Esophagus muscularis mucosa (tissue), 4 donors: ENCODE data around the gene TAGLN2. TPM values are rescaled to one million over a fixed set of nuclear protein-coding genes. Genes with fewer than 3 reads are reported as not detected.

ENCODE experiments used
- DNase-seq: peaks from one replicate; pipeline ENCODE4 v3.0.0-alpha.2; 2017; ENCODE audit errors: extremely low spot score
- H3K27ac ChIP-seq, 4 donors: fragments of 200-600 bp; sonication (generic); replicated peaks in 1 of 4; 1 replicate in 3 of 4; 2 replicates in 1 of 4; pipeline ENCODE4 v1.5.1; 2016 to 2019; ENCODE audit warnings: mild to moderate bottlenecking in 1 of 4
- H3K27me3 ChIP-seq, 4 donors: fragments of 200-600 bp; sonication (generic); one replicate each; pipeline versions ENCODE4 v1.5.1 to v1.6.0; 2016 to 2019
- H3K36me3 ChIP-seq, 4 donors: fragments of 200-600 bp; sonication (generic); one replicate each; pipeline ENCODE4 v1.5.1; 2016 to 2019
- H3K4me1 ChIP-seq, 4 donors: fragments of 200-600 bp; sonication (generic); one replicate each; pipeline ENCODE4 v1.5.1; 2016 to 2019
- H3K4me3 ChIP-seq, 4 donors: fragments of 200-600 bp; sonication (generic); 1 replicate in 2 of 4; 2 replicates in 2 of 4; pipeline ENCODE4 v1.5.1; 2016 to 2019; ENCODE audit warnings: mild to moderate bottlenecking in 4 of 4, moderate library complexity in 1 of 4
- H3K9me3 ChIP-seq, 4 donors: fragments of 200-600 bp; sonication (generic); 1 replicate in 3 of 4; 2 replicates in 1 of 4; pipeline ENCODE4 v1.5.1; 2016 to 2019
- EP300 ChIP-seq: sonication (generic); formaldehyde crosslinking; IDR thresholded peaks from one replicate; pipeline ENCODE4 v1.6.1; 2017; ENCODE audit warnings: antibody characterized with exemption
- POLR2A ChIP-seq: fragments of 450-650 bp; IDR thresholded peaks from one replicate; pipeline ENCODE4 v1.6.1; 2017; ENCODE audit warnings: antibody characterized with exemption, moderate library complexity, mild to moderate bottlenecking, low read depth
- POLR2AphosphoS5 ChIP-seq, 2 donors: sonication (generic); formaldehyde crosslinking; IDR thresholded peaks; one replicate each; pipeline ENCODE4 v1.6.1; 2017; ENCODE audit warnings: antibody characterized with exemption in 2 of 2
- WGBS: methylation state at CpG from one replicate; pipeline ENCODE4 v1.1.5; 2018; 5-methylcytosine and 5-hydroxymethylcytosine counted together
- intact Hi-C: fragments of 100-400 bp; cut with DNase I; formaldehyde crosslinking; loops from one replicate; pipeline ENCODE4 v1.15.1; 2023
- total RNA-seq, 4 donors: library from RNA; depleted of rRNA; stranded (reverse); fragments of >200 nt; gene quantifications; one replicate each; pipeline versions ENCODE4 v1.1.0 to v1.2.1, GENCODE V29; 2016
- TF ChIP-seq, protein P1 (sequence below), 3 experiments: fragments of 200-600 bp in 2 of 3; fragments of 450-650 bp in 1 of 3; sonication (generic) in 2 of 3; IDR thresholded peaks; one replicate each; pipeline ENCODE4 v1.5.1; 2017 to 2019; ENCODE audit warnings: antibody characterized with exemption in 3 of 3, mild to moderate bottlenecking in 2 of 3, moderate library complexity in 1 of 3

Gene TAGLN2
- total RNA-seq, 4 donors from 2014 or later = 125 to 276 (median 228) TPM

DNA sequence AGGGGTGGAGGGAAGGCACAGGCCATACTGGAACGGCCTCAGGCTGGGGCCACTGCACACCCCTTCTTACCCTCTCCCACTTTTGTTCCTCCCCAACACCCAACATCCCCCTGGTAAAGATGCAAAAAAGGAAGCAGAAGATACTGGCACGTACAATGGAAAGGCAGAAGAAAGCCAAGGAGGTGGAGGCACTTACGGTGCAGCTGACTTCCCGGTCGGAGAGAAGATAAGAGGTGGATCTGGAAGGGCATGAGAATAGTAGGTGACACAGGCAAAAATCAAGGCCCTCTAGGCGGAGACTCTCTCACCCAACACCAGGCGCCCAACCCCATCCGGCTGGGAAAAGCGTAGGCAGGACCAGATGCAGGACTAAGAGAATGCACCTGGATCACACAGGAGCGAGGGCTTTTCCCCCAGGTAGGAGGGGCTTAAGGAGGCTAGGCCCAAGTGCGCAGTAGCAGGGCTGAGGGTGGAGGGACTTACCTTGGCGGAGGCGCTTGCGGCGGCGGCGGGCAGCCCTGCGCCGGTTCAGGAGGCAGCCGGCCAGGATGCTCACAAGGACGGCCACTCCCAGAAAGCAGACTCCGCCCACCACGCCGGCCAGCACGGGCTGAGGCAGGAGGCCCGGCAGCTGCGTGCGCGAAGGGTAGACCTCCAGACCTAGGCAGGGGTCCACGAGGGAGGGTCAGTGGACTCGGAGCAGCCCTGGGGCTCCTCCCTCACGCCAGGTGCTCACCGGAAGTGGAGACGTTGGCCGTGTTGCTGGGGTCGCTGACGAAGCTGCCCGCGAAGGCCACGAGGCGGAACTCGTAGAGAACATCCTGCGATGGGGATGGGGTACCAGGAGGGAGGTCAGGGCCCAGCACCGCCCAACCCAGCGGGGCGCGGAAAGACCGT lies 4.1 kb upstream of the TAGLN2 start:
- TF ChIP-seq EP300 (no peak), POLR2A (no peak), POLR2AphosphoS5 (IDR thresholded peaks at IDR 0.05) (no peak)
- TF ChIP-seq, protein P1, sequence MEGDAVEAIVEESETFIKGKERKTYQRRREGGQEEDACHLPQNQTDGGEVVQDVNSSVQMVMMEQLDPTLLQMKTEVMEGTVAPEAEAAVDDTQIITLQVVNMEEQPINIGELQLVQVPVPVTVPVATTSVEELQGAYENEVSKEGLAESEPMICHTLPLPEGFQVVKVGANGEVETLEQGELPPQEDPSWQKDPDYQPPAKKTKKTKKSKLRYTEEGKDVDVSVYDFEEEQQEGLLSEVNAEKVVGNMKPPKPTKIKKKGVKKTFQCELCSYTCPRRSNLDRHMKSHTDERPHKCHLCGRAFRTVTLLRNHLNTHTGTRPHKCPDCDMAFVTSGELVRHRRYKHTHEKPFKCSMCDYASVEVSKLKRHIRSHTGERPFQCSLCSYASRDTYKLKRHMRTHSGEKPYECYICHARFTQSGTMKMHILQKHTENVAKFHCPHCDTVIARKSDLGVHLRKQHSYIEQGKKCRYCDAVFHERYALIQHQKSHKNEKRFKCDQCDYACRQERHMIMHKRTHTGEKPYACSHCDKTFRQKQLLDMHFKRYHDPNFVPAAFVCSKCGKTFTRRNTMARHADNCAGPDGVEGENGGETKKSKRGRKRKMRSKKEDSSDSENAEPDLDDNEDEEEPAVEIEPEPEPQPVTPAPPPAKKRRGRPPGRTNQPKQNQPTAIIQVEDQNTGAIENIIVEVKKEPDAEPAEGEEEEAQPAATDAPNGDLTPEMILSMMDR (IDR thresholded peaks at IDR 0.05) = no peak
- WGBS = 90% methylated on average over 19 of the region's 48 CpGs
- H3K4me1 ChIP-seq = peaks cover 7 to 14% (median 9%) of the 10 kb centered on the region in 4 donors
- H3K27ac ChIP-seq = no peak overlapping the region
- no peaks in the 10 kb centered on the region for H3K9me3 ChIP-seq
- H3K27me3 ChIP-seq = no peaks in the 10 kb centered on the region
- DNase-seq = no peak
- H3K36me3 ChIP-seq = no peaks in the 10 kb centered on the region
- no peak overlapping the region for H3K4me3 ChIP-seq
- intact Hi-C loops = no loop called here

DNA sequence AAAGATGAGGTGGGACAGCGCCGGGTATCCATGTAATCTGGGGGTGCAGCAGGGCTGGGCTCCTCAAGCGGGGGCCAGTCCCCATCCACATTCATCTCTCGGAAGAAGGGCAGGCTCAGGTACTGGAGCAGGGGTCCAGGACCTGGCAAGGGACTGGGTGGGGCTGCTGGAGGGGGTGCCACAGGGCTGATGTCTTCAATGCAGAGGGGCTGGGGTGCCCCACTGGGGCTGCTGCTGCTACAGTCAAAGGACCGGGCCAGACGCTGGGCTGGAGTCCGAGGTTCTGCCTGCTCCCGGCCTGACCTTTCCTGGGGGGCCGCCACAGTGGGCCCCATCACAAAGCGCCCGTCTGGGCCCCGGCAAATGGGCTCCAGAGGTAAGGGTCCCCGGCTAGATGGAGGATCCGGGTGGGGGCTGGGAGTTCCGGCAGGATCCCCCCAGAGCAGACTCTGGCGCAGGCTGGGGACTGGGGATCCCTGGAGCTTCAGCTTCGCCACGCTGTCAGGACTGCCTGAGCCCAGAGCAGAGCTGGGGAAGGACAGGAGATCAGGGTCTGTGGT lies 3.3 kb upstream of the TAGLN2 start:
- DNase-seq = no peak
- no peaks in the 10 kb centered on the region for H3K36me3 ChIP-seq
- no peaks in the 10 kb centered on the region for H3K9me3 ChIP-seq
- TF ChIP-seq EP300 = no peak
- TF ChIP-seq, protein P1 (IDR thresholded peaks at IDR 0.05) = no peak
- H3K4me1 ChIP-seq = peaks cover 7 to 22% (median 17%) of the 10 kb centered on the region in 4 donors
- no peak overlapping the region for H3K4me3 ChIP-seq
- 94% methylated on average over 4 of the region's 18 CpGs for WGBS
- H3K27ac ChIP-seq = no peak overlapping the region
- no peaks in the 10 kb centered on the region for H3K27me3 ChIP-seq
- intact Hi-C loops = no loop called here

GRCh38 chr1:159927849-159928431 lies 2.6 kb upstream of the TAGLN2 start:
- WGBS = 82% methylated on average over 7 of the region's 13 CpGs
- Histone ChIP-seq H3K27ac (no peak overlapping the region), H3K4me1 (peaks cover 10 to 28% (median 23%) of the 10 kb centered on the region in 4 donors), H3K9me3 (no peaks in the 10 kb centered on the region), H3K27me3 (no peaks in the 10 kb centered on the region), H3K4me3 (no peak overlapping the region), H3K36me3 (no peaks in the 10 kb centered on the region)
- no peak for TF ChIP-seq EP300
- TF ChIP-seq, protein P1 (IDR thresholded peaks at IDR 0.05) = no peak
- no peak for TF ChIP-seq POLR2A
- no peak for TF ChIP-seq POLR2AphosphoS5 (IDR thresholded peaks at IDR 0.05)
- intact Hi-C loops = no loop called here
- DNase-seq = no peak

DNA sequence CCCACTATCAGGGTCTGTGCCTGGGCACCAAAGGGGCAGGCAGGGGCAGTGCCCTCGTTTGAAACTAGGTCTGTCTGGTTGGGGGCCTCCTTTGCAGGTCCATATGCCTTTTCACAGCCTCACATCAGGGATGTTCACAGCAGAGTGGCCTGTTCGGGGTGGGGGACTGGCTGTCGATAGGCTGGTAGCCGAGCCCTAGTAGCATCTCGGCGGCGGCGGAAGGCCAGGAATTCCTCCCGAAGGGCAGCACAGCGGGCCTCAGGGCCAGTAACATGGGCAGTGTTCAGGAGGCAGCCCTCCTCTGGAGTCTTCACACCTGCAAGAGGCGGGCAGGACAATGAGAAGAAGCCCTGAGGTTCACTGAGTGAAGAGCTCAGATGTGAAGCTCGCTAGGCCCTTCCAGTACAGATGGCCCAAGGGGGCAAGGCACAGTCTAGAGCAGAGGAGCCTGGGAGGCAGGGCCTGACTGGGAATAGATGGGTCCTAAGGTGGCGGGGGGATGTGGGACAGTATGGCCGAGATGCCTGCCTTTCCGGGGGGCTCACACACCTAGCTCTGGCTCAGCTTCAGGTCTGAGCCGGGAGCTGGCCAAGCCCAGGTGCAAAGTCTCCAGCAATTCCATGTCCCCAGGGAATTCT lies 2.0 kb upstream of the TAGLN2 start:
- Histone ChIP-seq H3K4me1 (peaks cover 13 to 35% (median 29%) of the 10 kb centered on the region in 4 donors), H3K27ac (no peak overlapping the region), H3K36me3 (no peaks in the 10 kb centered on the region), H3K27me3 (no peaks in the 10 kb centered on the region), H3K9me3 (no peaks in the 10 kb centered on the region), H3K4me3 (no peak overlapping the region)
- intact Hi-C loops = no loop called here
- 88% methylated on average over 11 of the region's 16 CpGs for WGBS
- DNase-seq = no peak
- TF ChIP-seq EP300 (no peak), POLR2AphosphoS5 (IDR thresholded peaks at IDR 0.05) (no peak), POLR2A (no peak)
- TF ChIP-seq, protein P1 (IDR thresholded peaks at IDR 0.05) = no peak
